ENCODE data around the gene SP2.

DNA sequence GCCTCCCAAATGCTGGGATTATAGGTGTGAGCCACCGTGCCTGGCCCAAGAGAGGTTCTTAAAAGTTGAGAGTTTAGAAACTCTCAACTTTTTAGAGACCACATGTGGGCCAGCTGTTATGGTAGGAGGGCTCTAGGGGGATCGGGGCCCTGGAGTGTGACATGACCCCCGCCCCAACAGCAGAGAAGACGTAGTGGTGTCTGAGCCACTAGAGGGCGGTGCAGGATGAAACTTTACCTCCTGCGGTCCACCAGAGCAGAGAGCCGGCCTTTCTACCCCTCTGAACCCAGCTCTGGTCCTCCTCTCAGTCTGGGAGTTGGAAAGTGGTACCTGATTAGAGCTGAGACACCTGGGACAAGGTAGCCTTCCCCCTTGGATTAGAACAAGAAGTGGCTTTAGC, 82.3 kb downstream of the SP2 start:
- TF ChIP-seq, protein P1, sequence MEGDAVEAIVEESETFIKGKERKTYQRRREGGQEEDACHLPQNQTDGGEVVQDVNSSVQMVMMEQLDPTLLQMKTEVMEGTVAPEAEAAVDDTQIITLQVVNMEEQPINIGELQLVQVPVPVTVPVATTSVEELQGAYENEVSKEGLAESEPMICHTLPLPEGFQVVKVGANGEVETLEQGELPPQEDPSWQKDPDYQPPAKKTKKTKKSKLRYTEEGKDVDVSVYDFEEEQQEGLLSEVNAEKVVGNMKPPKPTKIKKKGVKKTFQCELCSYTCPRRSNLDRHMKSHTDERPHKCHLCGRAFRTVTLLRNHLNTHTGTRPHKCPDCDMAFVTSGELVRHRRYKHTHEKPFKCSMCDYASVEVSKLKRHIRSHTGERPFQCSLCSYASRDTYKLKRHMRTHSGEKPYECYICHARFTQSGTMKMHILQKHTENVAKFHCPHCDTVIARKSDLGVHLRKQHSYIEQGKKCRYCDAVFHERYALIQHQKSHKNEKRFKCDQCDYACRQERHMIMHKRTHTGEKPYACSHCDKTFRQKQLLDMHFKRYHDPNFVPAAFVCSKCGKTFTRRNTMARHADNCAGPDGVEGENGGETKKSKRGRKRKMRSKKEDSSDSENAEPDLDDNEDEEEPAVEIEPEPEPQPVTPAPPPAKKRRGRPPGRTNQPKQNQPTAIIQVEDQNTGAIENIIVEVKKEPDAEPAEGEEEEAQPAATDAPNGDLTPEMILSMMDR (IDR thresholded peaks at IDR 0.05) = peak; percentile 56 to 76 (median 63)
- TF ChIP-seq POLR2A (IDR thresholded peaks at IDR 0.05) = no peak
